Prostate gland (tissue), 2 donors: ENCODE results near the gene MDFI. TPM values are rescaled to one million over a fixed set of nuclear protein-coding genes. Genes with fewer than 3 reads are reported as not detected.

Source experiments
- DNase-seq: peaks from one replicate; pipeline ENCODE4 v3.0.0-alpha.2; 2019; ENCODE audit warnings: low spot score
- H3K27ac ChIP-seq, 2 donors: fragments of 200-600 bp; sonication (generic); 2 replicates each; pipeline ENCODE4 v1.5.1; 2017 to 2019
- H3K27me3 ChIP-seq: fragments of 200-600 bp; sonication (generic); replicated peaks from 2 replicates; pipeline ENCODE4 v1.5.1; 2019; ENCODE audit not compliant: insufficient read depth
- H3K36me3 ChIP-seq, 2 donors: fragments of 200-600 bp; sonication (generic); 1 replicate in 1 of 2; 2 replicates in 1 of 2; pipeline versions ENCODE4 v1.5.1 to v1.8.1; 2017 to 2019
- H3K4me1 ChIP-seq: fragments of 200-600 bp; sonication (generic); replicated peaks from 2 replicates; pipeline ENCODE4 v1.5.1; 2019
- H3K4me3 ChIP-seq, 2 donors: fragments of 200-600 bp; sonication (generic); 2 replicates each; pipeline ENCODE4 v1.5.1; 2017 to 2019
- H3K9me3 ChIP-seq: fragments of 200-600 bp; sonication (generic); 2 replicates; pipeline ENCODE4 v1.5.1; 2017
- POLR2A ChIP-seq: fragments of 450-650 bp; IDR thresholded peaks from one replicate; pipeline ENCODE4 v1.6.1; 2016; ENCODE audit warnings: antibody characterized with exemption, mild to moderate bottlenecking
- POLR2AphosphoS5 ChIP-seq: sonication (generic); formaldehyde crosslinking; IDR thresholded peaks from one replicate; pipeline ENCODE4 v1.6.1; 2017; ENCODE audit warnings: antibody characterized with exemption
- WGBS: methylation state at CpG from one replicate; pipeline ENCODE4 v1.1.5; 2018; 5-methylcytosine and 5-hydroxymethylcytosine counted together
- intact Hi-C: fragments of 100-400 bp; cut with DNase I; formaldehyde crosslinking; loops from one replicate; pipeline ENCODE4 v1.14.2; 2022
- total RNA-seq, 2 donors: library from RNA; depleted of rRNA; stranded (reverse); fragments of >200 nt; gene quantifications; one replicate each; pipeline ENCODE4 v1.1.0, GENCODE V29; 2016
- TF ChIP-seq, protein P1 (sequence below), 4 experiments: fragments of 200-600 bp in 2 of 4; fragments of 450-650 bp in 2 of 4; sonication (generic) in 2 of 4; IDR thresholded peaks; 1 replicate in 3 of 4; 2 replicates in 1 of 4; pipeline ENCODE4 v1.5.1; 2016 to 2019; ENCODE audit warnings: antibody characterized with exemption in 4 of 4, mild to moderate bottlenecking in 2 of 4, moderate library complexity in 2 of 4

Gene MDFI
- total RNA-seq, 2 donors from 2014 or later, result 31.8 to 77.9 TPM

- Histone ChIP-seq H3K4me3 (no peak overlapping the region), H3K36me3 (peaks cover 0 to 7% of the 10 kb centered on the region in 2 donors), H3K27ac (no peak overlapping the region), H3K4me1 (peaks cover 2% of the 10 kb centered on the region), H3K27me3 (no peaks in the 10 kb centered on the region), H3K9me3 (no peaks in the 10 kb centered on the region)
- TF ChIP-seq, protein P1, sequence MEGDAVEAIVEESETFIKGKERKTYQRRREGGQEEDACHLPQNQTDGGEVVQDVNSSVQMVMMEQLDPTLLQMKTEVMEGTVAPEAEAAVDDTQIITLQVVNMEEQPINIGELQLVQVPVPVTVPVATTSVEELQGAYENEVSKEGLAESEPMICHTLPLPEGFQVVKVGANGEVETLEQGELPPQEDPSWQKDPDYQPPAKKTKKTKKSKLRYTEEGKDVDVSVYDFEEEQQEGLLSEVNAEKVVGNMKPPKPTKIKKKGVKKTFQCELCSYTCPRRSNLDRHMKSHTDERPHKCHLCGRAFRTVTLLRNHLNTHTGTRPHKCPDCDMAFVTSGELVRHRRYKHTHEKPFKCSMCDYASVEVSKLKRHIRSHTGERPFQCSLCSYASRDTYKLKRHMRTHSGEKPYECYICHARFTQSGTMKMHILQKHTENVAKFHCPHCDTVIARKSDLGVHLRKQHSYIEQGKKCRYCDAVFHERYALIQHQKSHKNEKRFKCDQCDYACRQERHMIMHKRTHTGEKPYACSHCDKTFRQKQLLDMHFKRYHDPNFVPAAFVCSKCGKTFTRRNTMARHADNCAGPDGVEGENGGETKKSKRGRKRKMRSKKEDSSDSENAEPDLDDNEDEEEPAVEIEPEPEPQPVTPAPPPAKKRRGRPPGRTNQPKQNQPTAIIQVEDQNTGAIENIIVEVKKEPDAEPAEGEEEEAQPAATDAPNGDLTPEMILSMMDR (IDR thresholded peaks at IDR 0.05), result no peak
- no peak for TF ChIP-seq POLR2AphosphoS5
- no peak for TF ChIP-seq POLR2A
- DNase-seq, result no peak
- 95% methylated on average over 25 of the region's 25 CpGs for WGBS
- intact Hi-C loops, result no loop called here
These were observed 52.5 kb downstream of the MDFI start for GRCh38 chr6:41690541-41691330.

DNA sequence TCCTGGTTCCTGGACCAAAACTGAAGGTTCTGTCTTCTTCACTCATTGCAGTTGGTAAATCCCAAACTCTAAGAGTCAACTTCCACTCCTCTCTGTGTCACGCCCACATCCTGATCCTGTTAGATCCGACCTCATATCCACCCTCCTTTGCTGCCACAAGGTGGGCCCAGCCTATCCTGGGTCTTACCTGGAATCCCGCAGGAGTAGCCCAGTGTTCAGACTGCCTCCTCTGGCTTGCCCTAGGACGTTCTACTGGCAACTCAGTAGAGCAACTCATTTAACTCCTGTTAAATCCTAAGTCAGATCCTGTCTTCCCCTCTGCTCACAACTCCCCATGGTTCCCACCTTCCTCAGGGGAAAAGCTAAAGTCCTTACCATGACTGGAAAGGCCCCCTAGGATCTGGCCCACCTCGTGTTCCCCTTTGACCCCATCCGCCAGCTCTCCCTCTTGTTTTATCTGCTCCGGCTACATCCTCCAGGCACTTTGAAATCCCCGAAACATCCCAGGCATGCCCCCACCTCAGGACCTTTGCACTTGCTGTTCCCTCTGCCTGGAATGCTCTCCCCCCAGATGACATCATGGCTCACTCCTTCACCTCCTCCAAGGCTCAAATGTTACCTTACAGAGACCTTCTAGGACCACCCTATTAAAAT, 53.3 kb downstream of the MDFI start:
- H3K36me3 ChIP-seq, result peaks cover 0 to 7% of the 10 kb centered on the region in 2 donors
- H3K9me3 ChIP-seq, result no peaks in the 10 kb centered on the region
- intact Hi-C loops, result no loop called here
- H3K4me1 ChIP-seq, result peaks cover 2% of the 10 kb centered on the region
- no peak overlapping the region for H3K4me3 ChIP-seq
- H3K27me3 ChIP-seq, result no peaks in the 10 kb centered on the region
- H3K27ac ChIP-seq, result no peak overlapping the region
- 93% methylated on average over 8 of the region's 8 CpGs for WGBS
- no peak for TF ChIP-seq POLR2AphosphoS5
- TF ChIP-seq POLR2A, result no peak
- TF ChIP-seq, protein P1 (IDR thresholded peaks at IDR 0.05), result no peak
- no peak for DNase-seq

GRCh38 chr6:41692080-41692675, 53.9 kb downstream of the MDFI start:
- no peaks in the 10 kb centered on the region for H3K27me3 ChIP-seq
- intact Hi-C loops, result no loop called here
- no peak overlapping the region for H3K4me3 ChIP-seq
- peaks cover 0 to 7% of the 10 kb centered on the region in 2 donors for H3K36me3 ChIP-seq
- no peak overlapping the region for H3K27ac ChIP-seq
- TF ChIP-seq, protein P1 (IDR thresholded peaks at IDR 0.05), result no peak
- TF ChIP-seq POLR2A, result no peak
- TF ChIP-seq POLR2AphosphoS5, result no peak
- no peaks in the 10 kb centered on the region for H3K9me3 ChIP-seq
- H3K4me1 ChIP-seq, result peaks cover 2% of the 10 kb centered on the region
- no peak for DNase-seq

- TF ChIP-seq POLR2A (no peak), POLR2AphosphoS5 (no peak)
- TF ChIP-seq, protein P1 (IDR thresholded peaks at IDR 0.05), result no peak
- intact Hi-C loops, result no loop called here
- Histone ChIP-seq H3K27ac (no peak overlapping the region), H3K4me3 (no peak overlapping the region), H3K4me1 (peaks cover 2% of the 10 kb centered on the region), H3K36me3 (peaks cover 0 to 7% of the 10 kb centered on the region in 2 donors), H3K9me3 (no peaks in the 10 kb centered on the region), H3K27me3 (no peaks in the 10 kb centered on the region)
- WGBS, result 90% methylated on average over 2 of the region's 2 CpGs
- no peak for DNase-seq
These were observed 54.5 kb downstream of the MDFI start for GRCh38 chr6:41692730-41693129.
